RCC 7860 (cell line): ENCODE measurements around the gene GPR55.
"Not testable (repeated sequence)": the region's sequence is repeated elsewhere in the genome, so short reads cannot be mapped to it uniquely, and the experiment has no call there.

ENCODE experiments used
- DNase-seq: peaks from one replicate; pipeline ENCODE4 v3.0.0-alpha.2; 2015; ENCODE audit warnings: low spot score
- FAIRE-seq: peaks from 2 replicates; lab custom pipeline; 2012; peaks lifted over from hg19 to GRCh38; lab: Jason Lieb, UNC

GPR55 gene

DNA sequence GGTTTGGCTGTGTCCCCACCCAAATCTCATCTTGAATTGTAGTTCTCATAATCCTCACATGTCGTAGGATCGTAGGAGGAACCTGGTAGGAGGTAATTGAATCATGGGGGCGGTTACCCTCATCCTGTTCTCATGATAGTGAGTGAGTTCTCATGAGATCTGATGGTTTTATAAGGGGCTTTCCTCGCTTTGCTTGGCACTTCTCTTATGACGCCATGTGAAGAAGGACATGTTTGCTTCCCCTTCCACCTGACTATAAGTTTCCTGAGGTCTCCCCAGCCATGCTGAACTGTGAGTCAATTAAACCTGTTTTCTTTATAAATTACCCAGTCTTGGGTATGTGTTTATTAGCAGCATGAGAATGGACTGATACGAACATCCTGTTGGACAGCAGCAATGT is 11.2 kb upstream of the GPR55 start:
- FAIRE-seq, DNase-seq: not testable (repeated sequence)

DNA sequence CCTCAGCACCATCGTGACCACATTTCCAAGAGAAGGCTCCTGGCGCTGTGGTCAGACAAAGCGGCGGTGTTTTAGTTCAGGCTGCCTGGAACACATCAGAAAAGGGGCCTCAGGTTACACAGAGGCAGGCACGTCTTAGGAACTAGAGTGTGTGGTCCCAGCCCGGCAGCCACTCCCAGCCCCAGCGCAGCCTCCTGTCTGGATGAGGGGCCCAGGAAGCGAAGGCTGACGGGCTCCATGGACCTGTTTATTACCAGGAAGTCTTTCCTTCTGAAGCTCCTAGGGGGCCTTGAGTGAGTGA is 10.0 kb upstream of the GPR55 start:
- DNase-seq (no peak), FAIRE-seq (no peak)

GRCh38 chr2:230934231-230935129 is 9.4 kb upstream of the GPR55 start:
- FAIRE-seq (no peak), DNase-seq (no peak)

- FAIRE-seq (no peak), DNase-seq (no peak)
Measured at GRCh38 chr2:230933521-230934180, 8.6 kb upstream of the GPR55 start.

GRCh38 chr2:230932556-230933511 is 7.8 kb upstream of the GPR55 start:
- DNase-seq: no peak
- FAIRE-seq: no peak

- FAIRE-seq (no peak), DNase-seq (no peak)
Measured at GRCh38 chr2:230931556-230932231, 6.7 kb upstream of the GPR55 start.

GRCh38 chr2:230930928-230931555 is 6.0 kb upstream of the GPR55 start:
- no peak for FAIRE-seq
- DNase-seq: no peak

- DNase-seq: no peak
- FAIRE-seq: no peak
Measured at GRCh38 chr2:230930149-230930780, 5.2 kb upstream of the GPR55 start.

- no peak for DNase-seq
- no peak for FAIRE-seq
Measured at GRCh38 chr2:230929381-230930148, 4.5 kb upstream of the GPR55 start.

DNA sequence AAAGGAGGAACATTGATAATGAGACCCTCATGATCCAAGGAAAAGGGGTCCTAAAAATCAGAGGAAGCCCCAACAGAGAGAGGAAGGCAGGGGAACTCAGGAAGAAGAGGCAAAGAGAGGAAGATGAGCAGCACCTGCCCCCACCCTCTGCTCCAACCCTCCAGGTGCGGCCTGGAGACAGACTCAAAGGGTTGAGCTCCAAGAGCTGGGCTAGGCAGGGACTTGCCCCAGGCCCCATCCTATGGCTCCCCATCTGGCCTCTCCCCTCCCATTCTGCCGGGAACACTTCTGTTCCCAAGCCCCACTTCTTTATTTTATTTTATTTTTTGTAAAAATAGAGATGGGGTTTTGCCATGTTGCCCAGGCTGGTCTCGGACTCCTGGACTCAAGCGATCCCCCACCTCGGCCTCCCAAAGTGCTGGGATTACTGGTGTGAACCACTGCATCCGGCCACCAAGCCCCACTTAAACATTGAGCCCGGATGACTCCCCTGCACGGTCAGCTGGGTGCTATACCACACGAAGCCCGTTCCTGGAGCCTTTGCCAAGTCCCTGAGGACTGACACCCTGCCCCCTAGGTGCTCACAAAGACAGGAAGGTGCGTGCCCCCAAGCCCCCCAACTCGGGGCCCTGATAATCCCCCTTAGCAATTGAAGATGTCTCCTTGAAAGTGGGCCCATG is 3.8 kb upstream of the GPR55 start:
- FAIRE-seq (no peak), DNase-seq (no peak)

DNA sequence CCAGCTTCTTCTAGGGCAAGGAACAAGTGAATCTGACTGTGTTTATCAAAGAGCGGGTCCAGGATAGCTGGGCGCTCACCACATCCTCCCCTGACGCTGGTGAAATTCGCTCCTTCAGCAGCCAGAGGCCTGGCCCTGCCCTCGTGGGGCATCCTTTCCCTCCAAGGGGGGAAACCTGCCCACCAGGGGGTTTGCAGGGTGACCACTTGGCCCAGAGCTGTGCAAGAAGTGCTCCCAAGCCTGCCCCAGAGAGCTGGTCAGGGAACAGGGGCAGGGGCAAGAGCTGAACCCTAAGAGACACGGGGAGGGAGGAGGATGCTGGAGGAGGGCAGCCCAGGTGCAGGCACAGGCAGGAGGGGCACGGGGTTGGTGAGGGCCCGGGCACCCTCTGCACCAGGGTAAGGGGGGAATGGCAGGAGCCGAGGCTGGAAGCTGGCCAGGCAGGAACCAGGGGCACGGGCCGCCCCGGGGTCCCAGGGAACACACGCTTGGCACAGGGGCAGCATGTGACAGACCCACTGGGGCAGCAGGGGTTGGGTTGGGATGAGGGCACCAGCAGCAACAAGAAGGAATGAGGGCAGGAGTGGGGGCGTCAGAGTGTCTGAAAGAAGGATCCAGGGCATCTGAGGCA is 2.8 kb upstream of the GPR55 start:
- FAIRE-seq (no peak), DNase-seq (no peak)

GRCh38 chr2:230925879-230926765 is 1.1 kb upstream of the GPR55 start:
- DNase-seq (no peak), FAIRE-seq (no peak)

GRCh38 chr2:230925443-230925878 is 419 bp upstream of the GPR55 start:
- no peak for FAIRE-seq
- DNase-seq: no peak

- FAIRE-seq (no peak), DNase-seq (no peak)
Measured at GRCh38 chr2:230924092-230924469, 961 bp downstream of the GPR55 start.

DNA sequence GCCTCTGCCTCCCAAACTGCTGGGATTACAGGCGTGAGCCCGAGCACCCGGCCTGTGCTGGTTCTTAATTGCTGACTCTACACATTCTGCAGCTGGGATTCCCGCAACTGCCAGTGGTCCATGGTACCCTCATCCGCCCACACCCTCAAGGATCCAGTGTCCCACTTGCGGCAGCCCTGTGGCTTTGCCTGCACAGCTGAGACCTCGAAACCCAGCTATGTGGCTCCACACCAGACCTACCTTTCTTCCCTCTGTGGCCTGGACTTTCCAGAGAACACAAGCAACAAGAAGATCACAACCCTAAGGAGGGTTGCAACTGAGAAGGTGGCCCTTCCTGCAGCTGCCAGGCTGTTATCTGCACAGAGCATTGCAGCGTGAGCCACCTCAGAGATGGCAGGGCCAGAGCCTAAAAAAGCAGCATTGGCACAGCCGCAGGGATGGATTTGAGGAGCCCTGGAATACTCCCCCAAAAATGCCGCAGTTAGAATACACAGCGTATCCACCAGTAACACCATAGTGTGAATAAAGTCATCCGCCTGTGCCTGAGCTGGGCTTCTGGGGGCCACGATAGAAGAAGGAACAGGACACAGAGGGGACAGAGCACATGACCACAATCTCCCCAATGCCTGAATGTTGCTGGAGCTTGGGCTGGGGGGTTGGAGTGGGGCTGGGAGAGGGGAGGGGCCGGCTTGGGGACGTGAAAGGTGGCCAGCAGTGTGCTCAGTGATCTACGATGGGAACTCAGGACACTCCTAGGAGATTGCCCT is 1.9 kb downstream of the GPR55 start:
- FAIRE-seq (no peak), DNase-seq (no peak)
